HG02763 (cell line): ENCODE measurements around the gene RPA3.

Experiments
- ATAC-seq: cut with Tn5 transposase; IDR thresholded peaks from one replicate; pipeline ENCODE4 v1.9.1; 2021; ENCODE audit warnings: mild to moderate bottlenecking, moderate library complexity; ENCODE audit not compliant: unreplicated experiment

The RPA3 gene

GRCh38 chr7:7614018-7614741, 104.2 kb downstream of the RPA3 start:
- ATAC-seq = no peak

DNA sequence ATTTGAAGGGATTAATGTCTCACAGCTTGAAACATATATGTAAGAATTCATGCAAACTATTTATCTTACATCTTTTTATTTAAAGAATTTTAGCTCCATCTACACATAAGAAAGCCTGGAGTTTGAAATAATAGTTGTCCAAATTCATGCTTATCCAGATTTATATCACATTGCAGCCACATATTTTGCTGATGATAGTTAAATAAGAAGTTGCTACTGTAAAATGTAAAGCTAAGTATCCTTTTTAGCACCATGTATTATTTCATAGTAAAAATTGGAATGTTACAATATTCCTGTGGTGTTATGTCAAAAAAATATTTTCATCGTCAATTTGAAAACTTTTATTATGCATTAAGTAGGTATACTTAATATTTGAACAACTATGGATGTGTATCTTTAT, 105.2 kb downstream of the RPA3 start:
- ATAC-seq = no peak

GRCh38 chr7:7612519-7612918, 105.9 kb downstream of the RPA3 start:
- no peak for ATAC-seq

GRCh38 chr7:7609330-7609729, 109.1 kb downstream of the RPA3 start:
- ATAC-seq = no peak

GRCh38 chr7:7607010-7607409, 111.4 kb downstream of the RPA3 start:
- ATAC-seq = no peak

DNA sequence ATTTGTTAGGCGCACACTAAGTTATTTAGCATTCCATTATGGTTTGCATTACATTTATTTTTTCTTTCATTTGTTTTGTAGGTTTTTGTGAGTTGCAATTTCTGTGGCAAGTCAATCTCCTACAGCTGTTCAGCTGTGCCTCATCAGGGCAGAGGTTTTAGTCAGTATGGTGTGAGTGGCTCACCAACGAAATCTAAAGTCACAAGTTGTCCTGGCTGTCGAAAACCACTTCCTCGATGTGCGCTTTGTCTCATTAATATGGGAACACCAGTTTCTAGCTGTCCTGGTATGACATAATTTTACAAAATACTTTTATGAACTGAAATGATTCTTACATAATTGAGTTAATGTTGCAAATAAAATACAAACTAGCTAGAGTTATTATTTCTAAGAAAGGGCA, 122.2 kb downstream of the RPA3 start:
- no peak for ATAC-seq

GRCh38 chr7:7595451-7595850, 123.0 kb downstream of the RPA3 start:
- ATAC-seq = no peak
